ENCODE data around the gene TMEM270. TPM values are rescaled to one million over a fixed set of nuclear protein-coding genes. Genes with fewer than 3 reads are reported as not detected.

TMEM270 gene
- polyA plus RNA-seq, 2 of the 4 experiments (the other 2 are of a cell fraction): not detected

DNA sequence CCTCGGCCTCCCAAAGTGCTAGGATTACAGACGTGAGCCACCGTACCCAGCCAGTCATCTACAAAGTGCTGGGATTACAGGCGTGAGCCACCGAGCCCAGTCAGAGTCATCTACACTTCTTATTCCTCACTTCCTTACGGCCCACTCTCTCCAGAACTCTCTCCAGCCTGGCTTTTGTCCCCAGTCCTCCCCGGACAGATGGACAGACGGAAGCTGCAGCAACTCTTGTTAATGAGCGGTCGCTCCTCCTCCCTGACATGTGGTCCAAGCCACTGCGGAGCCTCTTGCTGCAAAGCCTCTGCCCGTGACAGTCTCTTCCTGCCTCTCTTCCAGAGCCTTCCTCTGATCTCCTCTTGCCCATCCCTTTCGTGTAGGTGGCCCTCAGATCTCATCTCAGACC lies 45.9 kb downstream of the TMEM270 start:
- no peak for ATAC-seq
- H3K9me3 ChIP-seq: no peaks in the 10 kb centered on the region
- no peak for DNase-seq (ENCODE audit: low read depth in 1 of 2, low spot score in 1 of 2)
- H3K4me3 ChIP-seq: no peak overlapping the region
- H3K4me2 ChIP-seq: no peak overlapping the region
- TF ChIP-seq SREBF2 (IDR thresholded peaks at IDR 0.05) (no peak), MYC (IDR thresholded peaks at IDR 0.05; ENCODE audit: borderline replicate concordance, low read length) (no peak)
- no peaks in the 10 kb centered on the region for H3K4me1 ChIP-seq
- no peak for FAIRE-seq
- ChIA-PET CTCF (interaction anchor here (0.8 to 1.1 kb wide), 2 partner anchors 9 to 21 kb away, joined by 3 read pairs; no protein-coding TSS in a partner anchor), POLR2A (no interaction called here)
- WGBS (ENCODE audit: missing lambda C conversion rate): 83% methylated on average over 13 of the region's 13 CpGs
- no peak overlapping the region for H3K27ac ChIP-seq

DNA sequence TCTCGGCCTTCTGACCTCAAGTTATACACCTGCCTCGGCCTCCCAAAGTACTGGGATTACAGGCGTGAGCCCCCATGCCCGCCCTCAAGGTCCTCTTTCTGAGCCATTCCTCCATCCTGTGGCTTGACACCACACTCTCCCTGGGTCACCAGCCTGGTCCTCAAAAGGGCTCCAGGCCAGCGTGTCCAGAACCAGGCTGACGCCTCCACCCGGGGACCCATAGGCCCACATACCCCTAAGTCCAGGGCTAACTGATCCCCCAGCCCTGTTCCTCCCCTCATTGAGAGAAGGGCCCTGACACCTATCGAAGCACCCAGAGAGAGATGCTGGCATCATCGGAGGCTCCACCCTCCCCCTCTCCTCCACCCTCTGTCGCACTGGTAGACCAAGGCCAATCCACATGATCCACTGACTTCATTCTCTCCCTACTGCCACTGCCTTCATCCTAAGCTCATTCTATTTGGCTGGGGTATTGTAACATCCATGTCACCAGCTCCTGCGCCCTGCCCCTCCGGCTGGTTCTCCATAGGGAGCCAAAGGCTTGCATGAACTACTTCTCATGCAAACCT lies 46.7 kb downstream of the TMEM270 start:
- Histone ChIP-seq H3K9me3 (no peaks in the 10 kb centered on the region), H3K4me2 (no peak overlapping the region), H3K27ac (no peak overlapping the region), H3K4me1 (no peaks in the 10 kb centered on the region), H3K4me3 (no peak overlapping the region)
- TF ChIP-seq SMC3 (IDR thresholded peaks at IDR 0.05): no peak
- TF ChIP-seq, protein P1, sequence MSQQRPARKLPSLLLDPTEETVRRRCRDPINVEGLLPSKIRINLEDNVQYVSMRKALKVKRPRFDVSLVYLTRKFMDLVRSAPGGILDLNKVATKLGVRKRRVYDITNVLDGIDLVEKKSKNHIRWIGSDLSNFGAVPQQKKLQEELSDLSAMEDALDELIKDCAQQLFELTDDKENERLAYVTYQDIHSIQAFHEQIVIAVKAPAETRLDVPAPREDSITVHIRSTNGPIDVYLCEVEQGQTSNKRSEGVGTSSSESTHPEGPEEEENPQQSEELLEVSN (IDR thresholded peaks at IDR 0.05; ENCODE audit: borderline replicate concordance, low read depth): no peak
- no peak for TF ChIP-seq BHLHE40 (IDR thresholded peaks at IDR 0.05; ENCODE audit: low read depth, low read length)
- ChIA-PET CTCF (interaction anchor here (1.1 to 1.4 kb wide), 2 partner anchors 10 to 23 kb away, joined by 3 to 7 read pairs; no protein-coding TSS in a partner anchor), POLR2A (no interaction called here)
- DNase-seq (ENCODE audit: low read depth in 1 of 2, low spot score in 1 of 2) (no peak), FAIRE-seq (no peak), ATAC-seq (no peak)
- 89% methylated on average over 12 of the region's 12 CpGs for WGBS (ENCODE audit: missing lambda C conversion rate)

DNA sequence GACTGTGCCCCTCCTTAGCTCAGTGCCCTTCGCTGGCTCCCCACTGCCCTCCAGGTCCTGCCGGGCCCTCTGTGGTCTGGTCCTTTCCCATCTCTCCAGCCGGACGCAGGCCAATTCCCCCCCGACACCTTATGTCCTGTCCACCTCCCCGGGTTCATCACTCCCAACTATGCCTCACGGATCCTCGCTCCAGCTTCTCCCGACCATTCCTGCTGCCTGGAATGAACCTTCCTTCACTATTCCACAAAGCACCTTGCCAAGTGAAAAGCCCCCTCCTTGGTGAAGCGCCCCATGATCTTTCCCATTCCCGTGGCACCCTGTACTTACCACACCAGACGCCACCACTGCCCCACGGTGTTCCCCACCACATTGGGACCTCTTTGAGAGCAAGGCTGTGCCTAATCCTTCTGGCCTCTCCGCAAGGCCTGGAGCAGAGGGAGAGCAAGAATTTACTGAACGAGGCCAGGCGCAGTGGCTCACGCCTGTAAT lies 47.2 kb downstream of the TMEM270 start:
- no peak for FAIRE-seq

DNA sequence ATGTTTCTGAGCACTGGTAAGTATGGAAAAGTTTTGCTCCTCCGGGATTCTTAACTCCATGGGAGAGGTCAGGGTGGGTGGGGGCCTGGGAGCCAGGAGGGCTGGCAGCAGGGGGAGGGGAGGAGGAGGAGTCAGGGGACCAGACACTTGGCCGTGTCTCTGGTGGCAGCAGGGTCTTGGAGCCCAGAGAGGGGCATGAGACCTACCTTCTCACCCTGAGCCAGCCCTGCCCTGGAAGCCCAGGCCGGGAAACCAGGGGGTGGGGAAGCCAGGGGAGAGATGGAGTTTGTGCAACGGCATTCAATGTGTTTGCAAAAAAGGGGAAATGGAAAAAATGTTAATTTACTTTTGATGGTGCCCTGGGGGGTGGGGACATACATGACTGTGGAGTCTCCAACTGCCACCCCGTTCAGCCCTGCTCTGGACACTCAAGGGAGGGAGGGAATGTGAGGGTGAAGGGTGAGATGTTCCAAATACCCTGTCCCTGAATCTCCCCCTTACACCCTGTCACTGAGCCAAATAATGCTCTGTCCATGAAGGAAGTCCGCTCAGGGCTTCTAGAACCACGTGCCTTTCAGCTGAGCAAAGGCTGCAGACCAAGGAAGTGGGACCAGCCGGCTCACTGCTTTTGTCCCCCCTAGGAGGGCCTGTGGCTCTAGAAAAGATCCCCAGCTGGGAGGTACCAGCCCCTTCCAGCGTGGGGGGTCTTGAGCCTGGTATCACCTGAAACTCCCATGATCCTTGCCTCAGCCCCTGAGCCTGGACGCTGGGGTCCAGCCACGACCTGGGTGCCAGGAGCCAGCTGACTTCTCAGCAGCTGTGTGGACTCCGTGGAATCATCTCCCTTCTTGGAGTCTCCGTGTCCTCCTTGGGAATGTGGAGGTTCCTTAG lies 48.3 kb downstream of the TMEM270 start:
- FAIRE-seq: no peak
- Histone ChIP-seq H3K27ac (no peak overlapping the region), H3K4me3 (no peak overlapping the region), H3K4me1 (no peaks in the 10 kb centered on the region), H3K9me3 (no peaks in the 10 kb centered on the region), H3K4me2 (no peak overlapping the region)
- ATAC-seq: no peak; a peak in 1 of 6 replicates
- ChIA-PET CTCF (interaction anchor here (1.7 kb wide), 1 partner anchor 54 kb away, joined by 4 read pairs; no protein-coding TSS in a partner anchor), POLR2A (no interaction called here)
- 59% methylated on average over 12 of the region's 13 CpGs for WGBS (ENCODE audit: missing lambda C conversion rate)
- no peak for DNase-seq (ENCODE audit: low read depth in 1 of 2, low spot score in 1 of 2)
- TF ChIP-seq HDAC2 (IDR thresholded peaks at IDR 0.05): no peak
- no peak for TF ChIP-seq FOSB (CRISPR knock-in tag; IDR thresholded peaks at IDR 0.05)
- no peak for TF ChIP-seq JUNB (IDR thresholded peaks at IDR 0.05)
- TF ChIP-seq ZFP36 (IDR thresholded peaks at IDR 0.05; ENCODE audit: borderline replicate concordance, partially characterized antibody): no peak
- TF ChIP-seq SREBF2 (IDR thresholded peaks at IDR 0.05): no peak
- no peak for TF ChIP-seq RCOR1 (IDR thresholded peaks at IDR 0.05; ENCODE audit: low read depth, low read length)
- TF ChIP-seq KDM5A (IDR thresholded peaks at IDR 0.05): no peak
- TF ChIP-seq BHLHE40 (IDR thresholded peaks at IDR 0.05; ENCODE audit: low read depth, low read length): no peak
- TF ChIP-seq HOXB13 (CRISPR knock-in tag; IDR thresholded peaks at IDR 0.05; ENCODE audit: low read depth): no peak
- TF ChIP-seq FOXS1 (CRISPR knock-in tag; IDR thresholded peaks at IDR 0.05): no peak
- TF ChIP-seq RNF2 (IDR thresholded peaks at IDR 0.05; ENCODE audit: borderline replicate concordance, low read depth): no peak
- TF ChIP-seq POLR2AphosphoS2 (conservative IDR thresholded peaks at IDR 0.05; ENCODE audit: low read length): no peak
- TF ChIP-seq EP300 (IDR thresholded peaks at IDR 0.05): no peak
- TF ChIP-seq TFCP2L1 (CRISPR knock-in tag; IDR thresholded peaks at IDR 0.05): no peak
- no peak for TF ChIP-seq CHD2 (IDR thresholded peaks at IDR 0.05; ENCODE audit: low read length, partially characterized antibody)
- no peak for TF ChIP-seq CBX2 (IDR thresholded peaks at IDR 0.05; ENCODE audit: borderline replicate concordance, low read depth)
- TF ChIP-seq ZC3H11A (IDR thresholded peaks at IDR 0.05): no peak

More for the DNA sequence above, 47.2 kb downstream of the TMEM270 start:
- POLR2A ChIA-PET: no interaction called here
- no peak for DNase-seq (ENCODE audit: low read depth in 1 of 2, low spot score in 1 of 2)
- no peak for ATAC-seq
- no peak overlapping the region for H3K4me2 ChIP-seq
- CTCF ChIA-PET: interaction anchor here (1.4 kb wide), 1 partner anchor 23 kb away, joined by 7 read pairs; no protein-coding TSS in a partner anchor
- no peaks in the 10 kb centered on the region for H3K4me1 ChIP-seq
- 77% methylated on average over 17 of the region's 17 CpGs for whole genome bisulfite sequencing (ENCODE audit: missing lambda C conversion rate)
- no peaks in the 10 kb centered on the region for H3K9me3 ChIP-seq
- no peak overlapping the region for H3K4me3 ChIP-seq
- TF ChIP-seq MAFK (IDR thresholded peaks at IDR 0.05; ENCODE audit: partially characterized antibody): no peak
- no peak for TF ChIP-seq NPAS2 (CRISPR knock-in tag; IDR thresholded peaks at IDR 0.05; ENCODE audit: borderline replicate concordance)
- no peak for TF ChIP-seq MAZ (IDR thresholded peaks at IDR 0.05; ENCODE audit: borderline replicate concordance, low read depth, low read length)
- no peak overlapping the region for H3K27ac ChIP-seq
